Measurements from ENCODE around the gene YKT6.

Gene YKT6

GRCh38 chr7:44257618-44258422 lies 57.0 kb downstream of the YKT6 start:
- H3K4me3 ChIP-seq (ENCODE audit: low read depth, low read length) = no peak overlapping the region
- TF ChIP-seq, protein P1, sequence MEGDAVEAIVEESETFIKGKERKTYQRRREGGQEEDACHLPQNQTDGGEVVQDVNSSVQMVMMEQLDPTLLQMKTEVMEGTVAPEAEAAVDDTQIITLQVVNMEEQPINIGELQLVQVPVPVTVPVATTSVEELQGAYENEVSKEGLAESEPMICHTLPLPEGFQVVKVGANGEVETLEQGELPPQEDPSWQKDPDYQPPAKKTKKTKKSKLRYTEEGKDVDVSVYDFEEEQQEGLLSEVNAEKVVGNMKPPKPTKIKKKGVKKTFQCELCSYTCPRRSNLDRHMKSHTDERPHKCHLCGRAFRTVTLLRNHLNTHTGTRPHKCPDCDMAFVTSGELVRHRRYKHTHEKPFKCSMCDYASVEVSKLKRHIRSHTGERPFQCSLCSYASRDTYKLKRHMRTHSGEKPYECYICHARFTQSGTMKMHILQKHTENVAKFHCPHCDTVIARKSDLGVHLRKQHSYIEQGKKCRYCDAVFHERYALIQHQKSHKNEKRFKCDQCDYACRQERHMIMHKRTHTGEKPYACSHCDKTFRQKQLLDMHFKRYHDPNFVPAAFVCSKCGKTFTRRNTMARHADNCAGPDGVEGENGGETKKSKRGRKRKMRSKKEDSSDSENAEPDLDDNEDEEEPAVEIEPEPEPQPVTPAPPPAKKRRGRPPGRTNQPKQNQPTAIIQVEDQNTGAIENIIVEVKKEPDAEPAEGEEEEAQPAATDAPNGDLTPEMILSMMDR (IDR thresholded peaks at IDR 0.05; ENCODE audit: low read depth, low read length) = no peak

DNA sequence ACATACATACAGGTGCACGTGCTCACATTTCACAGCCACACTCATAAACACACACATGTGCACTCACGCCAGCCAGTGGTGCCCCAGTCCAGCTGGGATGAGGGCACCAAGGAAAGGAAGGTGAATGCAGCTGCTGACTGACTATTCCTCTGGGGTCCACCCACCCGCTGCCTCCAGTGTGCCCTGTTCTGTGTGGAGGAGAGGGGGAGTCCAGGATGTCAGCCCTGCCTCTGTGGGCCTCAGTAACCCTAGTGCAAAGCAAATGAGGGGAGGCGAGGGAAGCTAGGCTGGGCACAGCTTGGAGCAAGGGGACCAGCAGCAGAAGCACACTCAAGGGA lies 57.6 kb downstream of the YKT6 start:
- H3K4me3 ChIP-seq (ENCODE audit: low read depth, low read length) = no peak overlapping the region
- TF ChIP-seq, protein P1 (IDR thresholded peaks at IDR 0.05; ENCODE audit: low read depth, low read length) = no peak

DNA sequence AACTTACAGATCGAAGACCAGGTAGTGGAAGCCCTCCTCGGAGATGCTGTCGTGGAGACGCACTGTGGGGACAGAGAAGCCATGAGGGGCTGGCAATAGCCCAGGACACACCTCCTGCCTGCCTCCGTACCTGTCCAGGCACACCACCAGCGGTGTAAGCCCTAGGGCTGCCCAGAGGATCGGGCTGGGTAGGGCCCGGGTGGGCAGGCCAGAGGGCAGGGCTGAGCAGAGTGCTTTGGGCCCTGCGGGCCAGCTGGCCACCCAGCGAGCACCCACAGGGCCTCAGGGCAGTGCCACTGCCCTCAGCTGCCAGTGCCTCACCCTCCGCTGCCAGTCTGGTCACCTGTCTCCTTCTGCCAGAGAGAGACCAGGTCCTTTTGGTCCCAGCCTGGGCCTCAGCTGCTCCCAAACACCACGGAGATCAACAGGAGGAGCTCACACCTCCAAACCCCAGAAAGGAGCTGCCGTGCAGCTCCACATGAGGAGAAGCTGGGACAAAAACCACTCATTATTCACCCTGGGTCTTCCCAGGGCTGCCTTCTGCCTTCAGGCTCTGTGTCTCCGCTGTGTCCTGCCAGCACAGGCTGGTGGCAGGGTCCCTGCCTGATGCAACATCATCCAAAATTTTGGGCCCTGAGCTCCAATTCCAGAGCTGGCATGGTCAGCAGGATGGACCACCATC lies 58.2 kb downstream of the YKT6 start:
- TF ChIP-seq, protein P1 (IDR thresholded peaks at IDR 0.05; ENCODE audit: low read depth, low read length) = no peak
- no peak overlapping the region for H3K4me3 ChIP-seq (ENCODE audit: low read depth, low read length)

DNA sequence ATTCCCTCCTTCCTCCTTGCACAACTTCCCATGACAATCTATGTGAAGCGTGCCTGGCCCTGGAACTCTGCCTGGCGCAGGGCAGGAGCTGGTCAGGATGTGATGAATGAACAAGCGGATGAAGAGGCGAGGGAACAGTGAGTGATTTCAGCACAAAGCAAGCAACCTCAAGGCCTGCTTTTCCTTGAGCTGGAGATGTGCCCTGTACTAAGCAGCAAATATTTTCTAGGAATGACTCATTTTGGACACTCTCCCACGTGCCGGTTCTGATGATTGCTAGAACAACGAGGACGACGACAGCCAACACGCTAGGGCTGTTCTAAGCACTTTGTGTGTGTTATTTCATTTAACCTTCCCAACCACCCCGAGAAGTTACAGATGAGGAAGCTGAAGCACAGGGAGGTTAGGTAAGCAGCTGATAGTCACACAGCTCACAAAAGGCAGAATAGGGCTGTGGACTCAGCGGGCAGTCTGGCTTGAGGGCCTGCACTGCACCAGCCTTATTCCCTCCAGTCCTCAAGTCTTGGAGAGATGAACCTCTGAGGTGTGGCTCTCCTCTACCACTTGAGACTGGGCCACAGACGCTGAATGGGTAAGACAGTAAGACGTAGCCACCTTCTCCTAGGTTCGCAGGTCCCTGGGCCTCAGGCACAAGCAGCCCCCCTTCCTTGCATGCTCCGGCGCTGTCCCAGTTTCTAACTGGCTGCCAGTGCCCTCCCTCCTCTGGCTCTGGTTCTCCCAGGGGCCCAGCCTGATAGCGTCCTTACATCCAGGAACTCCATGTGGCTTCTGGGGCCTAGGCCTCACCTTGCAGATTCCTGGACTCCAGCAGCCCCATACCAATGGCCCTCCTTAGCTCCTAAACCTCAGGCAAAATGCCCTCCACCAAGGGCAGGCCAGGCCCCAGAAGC lies 59.0 kb downstream of the YKT6 start:
- H3K4me3 ChIP-seq (ENCODE audit: low read depth, low read length) = no peak overlapping the region
- TF ChIP-seq, protein P1 (IDR thresholded peaks at IDR 0.05; ENCODE audit: low read depth, low read length) = no peak

GRCh38 chr7:44261240-44261639 lies 60.5 kb downstream of the YKT6 start:
- no peak overlapping the region for H3K4me3 ChIP-seq (ENCODE audit: low read depth, low read length)
- TF ChIP-seq, protein P1 (IDR thresholded peaks at IDR 0.05; ENCODE audit: low read depth, low read length) = no peak

- H3K4me3 ChIP-seq (ENCODE audit: low read depth, low read length) = no peak overlapping the region
- TF ChIP-seq, protein P1 (IDR thresholded peaks at IDR 0.05; ENCODE audit: low read depth, low read length) = no peak
These were observed 61.3 kb downstream of the YKT6 start for GRCh38 chr7:44262031-44262430.
